ENCODE data around the gene ST8SIA2. TPM values are rescaled to one million over a fixed set of nuclear protein-coding genes. Genes with fewer than 3 reads are reported as not detected.

The ST8SIA2 gene
- total RNA-seq, 2 experiments from 2014 or later = not detected

DNA sequence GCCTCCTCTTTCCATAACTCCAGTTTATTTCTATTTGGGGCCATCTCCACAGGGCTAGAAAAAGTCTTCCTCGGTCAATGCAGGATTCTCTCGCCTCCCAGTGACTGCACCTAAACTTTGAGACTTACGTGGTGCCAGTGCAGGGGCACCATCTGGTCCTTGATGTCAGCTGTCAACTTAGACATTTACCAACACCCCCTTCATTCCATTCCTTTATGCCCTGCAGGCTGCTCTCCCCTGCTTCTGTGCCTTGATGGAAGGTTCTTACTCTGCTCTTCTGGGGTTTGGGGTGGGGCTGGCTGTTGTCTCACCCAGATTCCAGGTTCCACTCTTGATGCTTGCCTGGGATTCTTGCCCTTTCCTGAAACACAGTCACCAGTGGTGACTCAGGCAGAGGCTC lies 101.8 kb downstream of the ST8SIA2 start:
- Mint-ChIP-seq H3K4me3 (no peak overlapping the region), H3K4me1 (no peaks in the 10 kb centered on the region)

DNA sequence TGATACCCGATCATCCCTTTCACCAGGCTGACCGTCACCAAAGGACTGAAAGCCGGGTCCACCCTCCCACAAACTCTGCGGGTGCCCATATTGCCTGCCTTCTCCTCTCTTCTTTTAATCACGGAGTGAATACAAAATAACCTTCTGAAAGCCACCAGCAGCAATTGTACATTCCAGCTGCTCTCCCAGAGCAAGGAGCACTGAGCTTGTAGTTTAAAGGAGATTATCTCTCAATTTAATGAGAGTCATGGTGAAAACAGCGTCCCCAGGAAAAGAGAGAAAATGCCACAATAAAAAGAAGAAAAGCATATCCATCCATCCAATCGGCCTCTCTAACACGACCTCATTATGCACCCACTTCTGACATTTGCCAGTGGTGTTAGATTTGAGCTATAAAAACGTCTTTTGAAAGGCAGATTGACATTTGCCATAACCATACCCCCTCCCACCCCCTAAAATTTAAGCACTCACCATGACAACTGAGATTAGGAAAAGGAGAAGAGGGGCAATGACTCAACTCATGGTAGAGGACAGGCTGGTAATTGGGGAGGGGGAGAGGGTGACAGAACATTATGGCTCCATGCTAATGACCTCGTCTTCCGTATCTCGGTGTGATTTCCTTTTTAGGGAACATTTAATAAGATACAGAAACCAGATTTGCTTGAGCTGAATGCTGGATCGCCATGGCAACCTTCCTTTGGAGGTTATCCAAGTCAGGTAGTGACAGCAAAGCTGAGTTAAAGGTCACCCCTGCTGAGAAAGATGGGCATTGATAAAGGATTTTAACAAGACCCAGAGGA lies 106.2 kb downstream of the ST8SIA2 start:
- Mint-ChIP-seq H3K36me3 (no peaks in the 10 kb centered on the region), H3K9me3 (ENCODE audit: low read depth) (no peaks in the 10 kb centered on the region), H3K27me3 (peaks cover 31% of the 10 kb centered on the region), H3K4me1 (no peaks in the 10 kb centered on the region), H3K4me3 (no peak overlapping the region), H3K27ac (no peak overlapping the region)
- DNase-seq = no peak
- ATAC-seq = no peak
- CTCF ChIA-PET = interaction anchor here (0.9 kb wide), 1 partner anchor 531 kb away, joined by 3 read pairs; no protein-coding TSS in a partner anchor

More for the DNA sequence above, 101.8 kb downstream of the ST8SIA2 start:
- DNase-seq (no peak), ATAC-seq (no peak)
- Mint-ChIP-seq H3K27me3 (peaks cover 9% of the 10 kb centered on the region), H3K27ac (no peak overlapping the region), H3K36me3 (no peaks in the 10 kb centered on the region), H3K9me3 (ENCODE audit: low read depth) (no peaks in the 10 kb centered on the region)
- CTCF ChIA-PET = no interaction called here

DNA sequence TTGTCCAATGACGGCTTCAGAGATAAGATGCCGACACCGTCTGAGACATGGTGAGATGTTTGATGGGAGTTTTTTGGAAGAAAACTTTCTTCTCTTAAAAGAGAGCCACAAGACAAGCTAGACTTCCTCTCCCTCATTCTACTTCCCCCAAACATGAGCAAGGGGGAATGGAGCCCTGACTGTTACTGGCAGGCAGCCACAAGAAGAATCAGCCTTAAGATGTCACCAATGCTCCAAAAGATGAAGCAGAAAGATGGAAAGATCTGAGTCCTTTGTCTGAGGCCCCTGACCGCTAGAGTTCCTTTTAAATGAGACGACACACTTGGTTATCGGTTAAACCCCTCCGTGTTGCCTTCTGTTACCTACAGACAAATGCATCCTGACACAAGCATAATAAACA lies 108.7 kb downstream of the ST8SIA2 start:
- H3K27me3 Mint-ChIP-seq = peaks cover 25% of the 10 kb centered on the region
- H3K36me3 Mint-ChIP-seq = no peaks in the 10 kb centered on the region
- ATAC-seq = no peak
- no peak for DNase-seq
- CTCF ChIA-PET = no interaction called here
- peaks cover 2% of the 10 kb centered on the region for H3K9me3 Mint-ChIP-seq (ENCODE audit: low read depth)
- H3K27ac Mint-ChIP-seq = no peak overlapping the region
- H3K4me3 Mint-ChIP-seq = no peak overlapping the region
- no peaks in the 10 kb centered on the region for H3K4me1 Mint-ChIP-seq

DNA sequence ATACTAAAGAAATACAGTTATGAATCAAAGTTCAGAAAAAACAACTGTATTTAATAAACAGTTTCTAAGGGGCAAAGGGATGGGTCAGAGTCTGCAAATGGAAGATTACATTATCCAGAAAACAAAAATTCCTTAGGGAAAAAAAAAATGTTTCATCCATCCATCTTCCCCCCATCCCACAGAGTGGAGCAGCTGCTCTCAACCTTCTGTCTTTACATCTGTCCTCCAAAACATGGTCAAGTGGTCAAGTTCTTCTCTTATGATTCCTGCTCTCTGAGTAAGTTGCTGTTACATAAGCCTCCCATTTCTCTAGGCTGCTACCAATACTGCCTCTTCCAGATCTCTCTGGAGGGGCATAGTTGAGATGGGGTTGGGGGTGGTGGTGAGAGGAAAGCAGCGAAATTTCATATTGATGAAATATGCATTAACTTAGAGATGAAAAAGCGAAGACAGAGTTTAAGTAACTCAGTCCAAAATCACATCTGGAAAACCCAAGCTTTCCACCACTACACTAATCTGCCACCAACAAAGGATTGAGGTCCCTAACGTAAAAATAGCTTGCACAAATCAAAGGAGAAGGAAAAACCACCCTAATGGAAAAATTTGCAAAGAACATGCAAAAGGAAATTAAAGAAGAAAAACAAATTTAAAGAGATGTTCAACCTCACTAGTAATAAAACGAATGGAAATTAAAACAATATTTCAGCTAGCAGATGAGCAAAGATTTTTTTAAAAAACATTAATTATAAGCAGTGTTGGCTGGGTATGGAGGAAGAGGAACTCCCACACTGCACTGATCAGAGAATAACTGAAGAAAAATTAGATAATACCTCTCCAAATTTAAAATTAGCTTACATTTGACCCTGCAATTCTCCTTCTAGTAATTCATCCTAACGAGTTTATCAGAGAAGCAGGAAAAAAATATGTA lies 109.5 kb downstream of the ST8SIA2 start:
- Mint-ChIP-seq H3K4me1 (no peaks in the 10 kb centered on the region), H3K27me3 (peaks cover 25% of the 10 kb centered on the region), H3K9me3 (ENCODE audit: low read depth) (peaks cover 2% of the 10 kb centered on the region), H3K4me3 (no peak overlapping the region), H3K27ac (no peak overlapping the region), H3K36me3 (no peaks in the 10 kb centered on the region)
- DNase-seq (no peak), ATAC-seq (no peak)
- CTCF ChIA-PET = no interaction called here

DNA sequence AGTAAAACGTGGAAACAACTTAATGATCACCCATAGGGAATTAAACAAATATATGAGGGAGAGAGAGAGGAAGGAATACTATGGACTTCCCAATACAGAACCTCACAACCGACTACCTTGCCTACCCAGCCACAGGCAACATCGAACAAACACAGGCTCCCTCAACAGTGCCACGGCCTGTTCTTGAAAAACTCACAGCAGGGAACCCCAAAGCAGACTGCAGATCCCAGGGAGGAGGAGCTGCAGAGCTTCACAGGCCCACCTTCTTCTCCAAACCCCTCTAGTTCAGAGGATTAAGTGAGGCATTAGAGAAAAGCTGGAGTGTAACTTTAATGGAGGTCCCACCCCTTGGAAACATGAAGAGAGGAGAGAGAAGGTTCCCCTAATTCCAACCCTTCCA lies 110.2 kb downstream of the ST8SIA2 start:
- CTCF ChIA-PET = no interaction called here

DNA sequence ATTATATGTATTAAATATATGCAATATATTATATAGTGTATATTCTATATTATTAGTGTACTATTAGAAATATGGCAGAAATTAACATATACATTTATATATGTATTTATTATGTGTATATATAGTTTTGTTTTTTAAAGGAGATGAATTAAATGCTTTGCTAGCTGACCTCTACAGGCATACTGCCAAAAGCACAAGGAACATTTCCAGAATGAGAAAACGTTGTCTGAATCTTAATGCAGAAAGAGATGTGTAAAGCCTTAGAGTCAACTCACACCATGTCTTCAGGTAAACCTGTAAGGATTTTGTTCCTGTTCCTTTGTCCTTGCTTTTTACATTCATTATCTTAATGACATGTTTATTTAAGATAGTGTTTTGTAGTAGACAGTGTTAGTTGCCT lies 111.9 kb downstream of the ST8SIA2 start:
- ATAC-seq (no peak), DNase-seq (no peak)
- no peaks in the 10 kb centered on the region for H3K4me1 Mint-ChIP-seq
- no peak overlapping the region for H3K27ac Mint-ChIP-seq
- no peaks in the 10 kb centered on the region for H3K36me3 Mint-ChIP-seq
- CTCF ChIA-PET = no interaction called here
- peaks cover 2% of the 10 kb centered on the region for H3K9me3 Mint-ChIP-seq (ENCODE audit: low read depth)
- no peak overlapping the region for H3K4me3 Mint-ChIP-seq
- H3K27me3 Mint-ChIP-seq = peaks cover 25% of the 10 kb centered on the region

More for the DNA sequence above, 110.2 kb downstream of the ST8SIA2 start:
- no peak for ATAC-seq
- H3K27me3 Mint-ChIP-seq = peaks cover 25% of the 10 kb centered on the region
- no peaks in the 10 kb centered on the region for H3K4me1 Mint-ChIP-seq
- H3K27ac Mint-ChIP-seq = no peak overlapping the region
- peaks cover 2% of the 10 kb centered on the region for H3K9me3 Mint-ChIP-seq (ENCODE audit: low read depth)
- H3K4me3 Mint-ChIP-seq = no peak overlapping the region
- no peaks in the 10 kb centered on the region for H3K36me3 Mint-ChIP-seq
- DNase-seq = no peak

DNA sequence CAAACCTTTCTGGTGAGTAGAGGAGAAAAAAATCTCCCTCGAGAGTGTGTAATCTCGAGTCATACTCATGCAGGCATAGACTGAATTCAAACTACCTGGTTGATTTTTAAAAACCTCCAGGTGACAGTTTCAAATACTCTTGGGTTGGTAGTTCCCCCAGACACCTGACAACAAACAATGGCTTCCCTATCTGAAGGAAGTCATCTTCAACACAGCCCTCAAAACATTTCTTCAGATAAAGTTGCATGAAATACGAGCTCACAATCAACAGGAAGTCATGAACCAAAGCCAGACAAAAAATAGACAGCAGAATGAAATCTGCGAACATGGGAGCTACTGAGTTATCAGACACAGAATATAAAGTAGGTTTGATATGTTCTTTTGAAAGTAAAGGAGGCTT lies 112.8 kb downstream of the ST8SIA2 start:
- no peak overlapping the region for H3K4me3 Mint-ChIP-seq
- H3K27me3 Mint-ChIP-seq = peaks cover 21% of the 10 kb centered on the region
- DNase-seq (no peak), ATAC-seq (no peak)
- H3K27ac Mint-ChIP-seq = no peak overlapping the region
- peaks cover 2% of the 10 kb centered on the region for H3K9me3 Mint-ChIP-seq (ENCODE audit: low read depth)
- no peaks in the 10 kb centered on the region for H3K36me3 Mint-ChIP-seq
- CTCF ChIA-PET = no interaction called here
- H3K4me1 Mint-ChIP-seq = no peaks in the 10 kb centered on the region

DNA sequence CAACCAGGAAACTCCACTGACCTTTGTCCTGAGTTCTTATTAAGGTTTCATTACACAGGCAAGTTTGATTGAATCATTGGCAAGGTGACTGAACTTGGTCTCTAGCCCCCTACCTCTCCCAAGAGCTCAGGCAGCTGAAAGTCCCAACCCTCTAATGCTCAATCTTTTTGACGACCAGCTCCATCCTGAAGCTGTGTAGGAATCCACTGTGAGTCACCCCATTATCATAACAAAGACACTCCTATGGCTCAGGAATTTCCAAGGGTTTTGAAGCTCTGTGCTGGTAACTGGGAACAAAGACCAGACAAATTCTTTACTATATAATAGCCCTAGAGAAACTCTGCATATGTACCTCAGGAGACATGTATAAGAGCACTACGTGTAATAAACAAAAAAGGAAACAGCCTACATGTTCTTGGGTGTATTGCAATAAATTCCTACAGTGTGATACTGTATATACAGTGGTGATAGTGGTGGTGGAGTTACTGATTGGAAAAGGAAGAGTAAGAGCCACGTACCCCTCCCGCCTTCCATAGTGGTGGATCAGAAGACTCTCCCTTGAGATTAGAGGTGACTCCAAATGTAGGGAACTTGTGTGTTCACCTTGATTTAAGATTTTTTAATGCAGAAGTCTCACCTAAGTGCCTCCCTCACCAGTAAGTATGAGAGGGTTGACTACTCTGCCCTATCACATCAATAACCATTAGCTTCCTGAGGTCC lies 116.6 kb downstream of the ST8SIA2 start:
- ATAC-seq (no peak), DNase-seq (no peak)
- peaks cover 2% of the 10 kb centered on the region for H3K9me3 Mint-ChIP-seq (ENCODE audit: low read depth)
- no peak overlapping the region for H3K27ac Mint-ChIP-seq
- no peak overlapping the region for H3K4me3 Mint-ChIP-seq
- peaks cover 3% of the 10 kb centered on the region for H3K27me3 Mint-ChIP-seq
- CTCF ChIA-PET = no interaction called here
- no peaks in the 10 kb centered on the region for H3K4me1 Mint-ChIP-seq
- H3K36me3 Mint-ChIP-seq = no peaks in the 10 kb centered on the region
